Loucy (cell line): ENCODE results near the gene GADD45B.

Experiments
- H2AFZ ChIP-seq: fragments of 200-600 bp; sonication (generic); 2 replicates; pipeline ENCODE4 v1.6.0; 2016; ENCODE audit warnings: antibody characterized with exemption, mild to moderate bottlenecking, low read length, moderate library complexity
- H3F3A ChIP-seq: fragments of 200-600 bp; 2 replicates; pipeline ENCODE4 v1.6.0; 2016; ENCODE audit warnings: antibody characterized with exemption, low read depth, mild to moderate bottlenecking
- H3K27me3 ChIP-seq: fragments of 200-600 bp; sonication (generic); 2 replicates; pipeline ENCODE4 v1.6.1; 2014; ENCODE audit warnings: low read length, mild to moderate bottlenecking; ENCODE audit not compliant: insufficient read depth, poor library complexity, severe bottlenecking
- H3K36me3 ChIP-seq: fragments of 200-600 bp; sonication (generic); 2 replicates; pipeline ENCODE4 v1.6.1; 2016; ENCODE audit warnings: low read length; ENCODE audit not compliant: insufficient read depth
- H3K4me1 ChIP-seq: fragments of 200-600 bp; sonication (generic); 2 replicates; pipeline ENCODE4 v1.5.1; 2014; ENCODE audit warnings: low read length, mild to moderate bottlenecking; ENCODE audit not compliant: insufficient read depth, poor library complexity, severe bottlenecking
- H3K4me2 ChIP-seq: fragments of 200-600 bp; sonication (generic); 2 replicates; pipeline ENCODE4 v1.6.0; 2014; ENCODE audit warnings: antibody characterized with exemption, low read length, low read depth, mild to moderate bottlenecking; ENCODE audit not compliant: poor library complexity, severe bottlenecking
- H3K4me3 ChIP-seq: fragments of 200-600 bp; sonication (generic); 2 replicates; pipeline ENCODE4 v1.5.1; 2014; ENCODE audit warnings: low read length, mild to moderate bottlenecking, mixed read lengths; ENCODE audit not compliant: poor library complexity, severe bottlenecking
- H3K79me2 ChIP-seq: fragments of 200-600 bp; sonication (generic); 2 replicates; pipeline ENCODE4 v1.6.1; 2014; ENCODE audit warnings: low read length; ENCODE audit not compliant: insufficient read depth
- H3K9ac ChIP-seq: fragments of 200-600 bp; sonication (generic); 2 replicates; pipeline ENCODE4 v1.6.0; 2014; ENCODE audit warnings: mild to moderate bottlenecking, low read depth, low read length, moderate library complexity; ENCODE audit not compliant: poor library complexity, severe bottlenecking
- H3K9me2 ChIP-seq: fragments of 200-600 bp; sonication (generic); replicated peaks from 2 replicates; pipeline ENCODE4 v1.6.1; 2016; ENCODE audit warnings: low read depth, low read length, mixed read lengths
- H3K9me3 ChIP-seq: fragments of 200-600 bp; sonication (generic); 2 replicates; pipeline ENCODE4 v1.6.1; 2014; ENCODE audit warnings: mild to moderate bottlenecking, antibody characterized with exemption, low read length, low read depth; ENCODE audit not compliant: insufficient read depth
- H4K20me1 ChIP-seq: fragments of 200-600 bp; sonication (generic); 2 replicates; pipeline ENCODE4 v1.6.0; 2014; ENCODE audit warnings: antibody characterized with exemption, low read length, mild to moderate bottlenecking; ENCODE audit not compliant: insufficient read depth, poor library complexity, severe bottlenecking
- CTCF ChIP-seq: fragments of 200-600 bp; sonication (generic); conservative IDR thresholded peaks from 2 replicates; pipeline ENCODE4 v1.5.1; 2014; ENCODE audit warnings: mild to moderate bottlenecking, antibody characterized with exemption, low read length
- EZH2phosphoT487 ChIP-seq: fragments of 200-600 bp; IDR thresholded peaks from 2 replicates; pipeline ENCODE4 v1.6.1; 2018; ENCODE audit warnings: antibody characterized with exemption, mild to moderate bottlenecking, moderate library complexity, borderline replicate concordance

Gene GADD45B

GRCh38 chr19:2434267-2434666 lies 41.7 kb upstream of the GADD45B start:
- Histone ChIP-seq H3K4me1 (no peaks in the 10 kb centered on the region), H3K9me3 (no peaks in the 10 kb centered on the region), H3K9me2 (no peaks in the 10 kb centered on the region), H2AFZ (no peak overlapping the region), H3K79me2 (no peaks in the 10 kb centered on the region), H3F3A (no peaks in the 10 kb centered on the region), H3K27me3 (no peaks in the 10 kb centered on the region), H4K20me1 (peaks cover 2% of the 10 kb centered on the region), H3K9ac (no peak overlapping the region), H3K4me2 (no peak overlapping the region), H3K4me3 (no peak overlapping the region), H3K36me3 (peaks cover 56% of the 10 kb centered on the region; the same call in 1 of the 2 replicates)
- TF ChIP-seq CTCF (no peak), EZH2phosphoT487 (no peak)

- no peaks in the 10 kb centered on the region for H3K9me2 ChIP-seq
- peaks cover 2% of the 10 kb centered on the region for H4K20me1 ChIP-seq
- no peaks in the 10 kb centered on the region for H3K79me2 ChIP-seq
- no peak overlapping the region for H3K4me2 ChIP-seq
- H3K4me3 ChIP-seq = no peak overlapping the region
- H3K9me3 ChIP-seq = no peaks in the 10 kb centered on the region
- no peaks in the 10 kb centered on the region for H3F3A ChIP-seq
- no peak for TF ChIP-seq EZH2phosphoT487
- TF ChIP-seq CTCF = no peak
- H3K4me1 ChIP-seq = no peaks in the 10 kb centered on the region
- H2AFZ ChIP-seq = no peak overlapping the region
- H3K27me3 ChIP-seq = no peaks in the 10 kb centered on the region
- H3K36me3 ChIP-seq = peaks cover 55% of the 10 kb centered on the region; the same call in 1 of the 2 replicates
- no peak overlapping the region for H3K9ac ChIP-seq
Observed at GRCh38 chr19:2434721-2435265, 41.1 kb upstream of the GADD45B start.

DNA sequence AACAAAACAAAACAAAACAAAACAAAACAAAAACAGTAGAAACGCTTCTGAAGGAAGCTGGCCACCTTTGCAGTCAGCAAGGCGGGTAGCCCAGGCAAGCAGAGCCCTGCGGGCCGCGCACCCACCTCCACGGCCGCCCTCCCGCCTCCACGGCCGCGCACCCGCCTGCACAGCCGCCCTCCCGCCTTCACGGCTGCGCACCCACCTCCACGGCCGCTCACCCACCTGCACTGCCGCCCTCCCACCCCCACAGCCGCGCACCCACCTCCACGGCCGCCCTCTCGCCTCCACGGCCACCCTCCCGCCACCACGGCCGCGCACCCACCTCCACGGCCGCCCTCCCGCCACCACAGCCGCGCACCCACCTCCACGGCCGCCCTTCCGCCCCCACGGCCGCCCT lies 39.5 kb upstream of the GADD45B start:
- no peaks in the 10 kb centered on the region for H3K27me3 ChIP-seq
- no peak overlapping the region for H2AFZ ChIP-seq
- no peak overlapping the region for H3K4me2 ChIP-seq
- no peaks in the 10 kb centered on the region; the same call in 1 of the 2 replicates for H3K79me2 ChIP-seq
- H3K9me3 ChIP-seq = no peaks in the 10 kb centered on the region
- H3K4me3 ChIP-seq = no peak overlapping the region
- H3F3A ChIP-seq = no peaks in the 10 kb centered on the region
- no peak overlapping the region for H3K9ac ChIP-seq
- no peak for TF ChIP-seq EZH2phosphoT487
- no peak for TF ChIP-seq CTCF
- H3K4me1 ChIP-seq = no peaks in the 10 kb centered on the region
- peaks cover 46% of the 10 kb centered on the region; the same call in 1 of the 2 replicates for H3K36me3 ChIP-seq
- H4K20me1 ChIP-seq = peaks cover 2% of the 10 kb centered on the region
- H3K9me2 ChIP-seq = no peaks in the 10 kb centered on the region
